Neural cell (in vitro differentiated cells): ENCODE measurements around the gene CBFA2T2.

Experiments used
- CTCF ChIP-seq: fragments of 450-650 bp; IDR thresholded peaks from 2 replicates; pipeline ENCODE4 v1.5.1; 2014; ENCODE audit warnings: antibody characterized with exemption, mild to moderate bottlenecking, moderate library complexity; ENCODE audit not compliant: poor library complexity, severe bottlenecking
- EP300 ChIP-seq: fragments of 450-650 bp; conservative IDR thresholded peaks from 2 replicates; pipeline ENCODE4 v1.6.1; 2014; ENCODE audit warnings: antibody characterized with exemption, mild to moderate bottlenecking, moderate library complexity; ENCODE audit not compliant: poor library complexity, severe bottlenecking

GRCh38 chr20:33493076-33493766, 3.3 kb downstream of the CBFA2T2 start:
- TF ChIP-seq CTCF (no peak), EP300 (no peak)
